Transverse colon (tissue), 4 donors: ENCODE measurements around the gene LAMA4.
A peak's percentile ranks its signal among the peaks of the same experiment; 100 is the strongest.

ENCODE experiments used
- EP300 ChIP-seq: sonication (generic); formaldehyde crosslinking; IDR thresholded peaks from one replicate; pipeline ENCODE4 v1.6.1; 2017; ENCODE audit warnings: antibody characterized with exemption, low read depth
- POLR2A ChIP-seq: fragments of 450-650 bp; IDR thresholded peaks from one replicate; pipeline ENCODE4 v1.6.1; 2016; ENCODE audit warnings: antibody characterized with exemption, mild to moderate bottlenecking, moderate library complexity
- POLR2AphosphoS5 ChIP-seq, 3 donors: sonication (generic); formaldehyde crosslinking; IDR thresholded peaks; one replicate each; pipeline ENCODE4 v1.6.1; 2016; ENCODE audit warnings: antibody characterized with exemption in 3 of 3
- TF ChIP-seq, protein P1 (sequence below), 5 experiments: fragments of 200-600 bp in 3 of 5; fragments of 450-650 bp in 2 of 5; sonication (generic) in 3 of 5; IDR thresholded peaks; 1 replicate in 2 of 5; 2 replicates in 3 of 5; pipeline ENCODE4 v1.5.1; 2016 to 2017; ENCODE audit warnings: antibody characterized with exemption in 5 of 5, inconsistent platforms in 3 of 5, mild to moderate bottlenecking in 2 of 5, moderate library complexity in 1 of 5

DNA sequence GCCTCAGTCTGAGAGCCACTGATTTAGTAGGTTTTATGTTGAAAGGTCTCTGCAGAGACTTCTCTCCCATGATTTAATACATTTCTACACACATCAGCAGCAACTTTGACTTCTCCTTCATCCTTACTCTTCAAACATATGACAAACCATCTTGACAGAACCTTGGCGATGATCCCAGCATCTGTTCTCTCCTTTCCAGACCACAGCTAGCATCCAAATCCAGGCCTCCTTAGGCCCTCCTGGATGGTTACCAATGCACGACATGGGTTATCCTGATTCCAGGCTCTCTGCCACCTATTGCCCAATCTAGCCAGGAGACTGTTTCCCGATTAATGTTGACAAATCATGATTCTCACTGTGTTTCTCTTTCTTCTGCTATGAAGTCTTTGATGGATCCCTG lies 16.8 kb downstream of the LAMA4 start:
- TF ChIP-seq POLR2A (no peak), EP300 (no peak), POLR2AphosphoS5 (IDR thresholded peaks at IDR 0.05) (peak in 1 of 3 donors; percentile 60)
- TF ChIP-seq, protein P1, sequence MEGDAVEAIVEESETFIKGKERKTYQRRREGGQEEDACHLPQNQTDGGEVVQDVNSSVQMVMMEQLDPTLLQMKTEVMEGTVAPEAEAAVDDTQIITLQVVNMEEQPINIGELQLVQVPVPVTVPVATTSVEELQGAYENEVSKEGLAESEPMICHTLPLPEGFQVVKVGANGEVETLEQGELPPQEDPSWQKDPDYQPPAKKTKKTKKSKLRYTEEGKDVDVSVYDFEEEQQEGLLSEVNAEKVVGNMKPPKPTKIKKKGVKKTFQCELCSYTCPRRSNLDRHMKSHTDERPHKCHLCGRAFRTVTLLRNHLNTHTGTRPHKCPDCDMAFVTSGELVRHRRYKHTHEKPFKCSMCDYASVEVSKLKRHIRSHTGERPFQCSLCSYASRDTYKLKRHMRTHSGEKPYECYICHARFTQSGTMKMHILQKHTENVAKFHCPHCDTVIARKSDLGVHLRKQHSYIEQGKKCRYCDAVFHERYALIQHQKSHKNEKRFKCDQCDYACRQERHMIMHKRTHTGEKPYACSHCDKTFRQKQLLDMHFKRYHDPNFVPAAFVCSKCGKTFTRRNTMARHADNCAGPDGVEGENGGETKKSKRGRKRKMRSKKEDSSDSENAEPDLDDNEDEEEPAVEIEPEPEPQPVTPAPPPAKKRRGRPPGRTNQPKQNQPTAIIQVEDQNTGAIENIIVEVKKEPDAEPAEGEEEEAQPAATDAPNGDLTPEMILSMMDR (IDR thresholded peaks at IDR 0.05), result no peak
